GM15510 (cell line): ENCODE measurements around the gene SHMT1.

Experiments
- POLR2A ChIP-seq: IDR thresholded peaks from 3 replicates; pipeline ENCODE4 v1.6.1; 2011; ENCODE audit warnings: borderline replicate concordance; ENCODE audit not compliant: insufficient read length; ENCODE audit errors: extremely low read depth

SHMT1 gene

GRCh38 chr17:18363101-18364049, at the start of gene SHMT1:
Gene SHMT1, minus strand, starts transcription at chr17:18363550. Its CDS starts 7,569 bp downstream, at chr17:18355981.
- peak; percentile 88 for TF ChIP-seq POLR2A

GRCh38 chr17:18382441-18383078, 19.2 kb upstream of the SHMT1 start:
- no peak for TF ChIP-seq POLR2A

DNA sequence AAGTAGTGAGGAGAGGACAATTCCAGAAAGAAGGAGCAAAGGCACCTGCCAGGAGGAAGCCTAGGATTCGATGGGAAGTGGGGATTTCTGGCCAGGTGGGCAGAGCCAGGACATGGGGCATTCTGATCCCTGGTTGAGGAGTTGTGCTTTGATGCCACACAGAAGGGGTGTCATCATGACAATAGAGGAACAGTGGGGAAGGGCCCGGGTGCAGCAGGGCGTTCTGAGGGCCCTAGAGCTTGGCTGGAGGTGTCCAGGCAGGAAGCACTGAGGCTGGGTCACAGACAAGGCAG, 18.5 kb upstream of the SHMT1 start:
- TF ChIP-seq POLR2A = no peak

DNA sequence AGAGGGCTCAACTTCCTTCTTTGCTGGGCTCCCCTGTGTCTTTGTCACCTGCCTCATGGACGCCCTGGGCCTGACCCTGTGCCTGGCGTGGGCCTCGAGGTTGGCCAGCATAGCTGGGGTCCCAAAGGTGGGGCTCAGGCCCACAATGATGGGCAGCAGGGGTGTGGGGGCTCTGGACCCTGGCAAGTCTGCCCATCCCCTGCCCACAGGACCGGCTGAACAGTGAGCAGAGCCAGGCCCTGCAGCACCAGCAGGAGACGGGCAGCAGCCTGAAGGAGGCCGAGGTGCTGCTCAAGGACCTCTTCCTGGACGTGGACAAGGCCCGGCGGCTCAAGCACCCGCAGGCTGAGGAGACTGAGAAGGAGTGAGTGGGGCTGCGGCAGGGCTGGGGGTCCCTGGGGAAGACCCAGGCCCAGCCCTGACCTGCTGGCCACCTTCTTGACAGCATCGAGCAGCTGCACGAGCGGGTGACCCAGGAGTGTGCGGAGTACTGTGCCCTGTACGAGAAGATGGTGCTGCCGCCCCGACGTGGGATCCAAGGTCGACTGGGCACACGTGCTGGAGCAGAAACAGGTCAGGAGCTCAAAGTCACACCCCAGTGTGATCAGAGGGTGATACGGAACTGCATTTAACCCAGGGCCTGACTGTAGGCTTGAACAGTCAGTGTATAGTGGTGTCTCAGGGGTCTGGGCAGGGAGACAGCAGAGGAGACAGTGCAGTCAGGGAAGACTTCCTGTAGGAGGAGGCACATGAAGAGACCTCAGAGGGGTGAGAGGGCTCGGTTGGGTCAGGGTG, 18.0 kb upstream of the SHMT1 start:
- TF ChIP-seq POLR2A = no peak

DNA sequence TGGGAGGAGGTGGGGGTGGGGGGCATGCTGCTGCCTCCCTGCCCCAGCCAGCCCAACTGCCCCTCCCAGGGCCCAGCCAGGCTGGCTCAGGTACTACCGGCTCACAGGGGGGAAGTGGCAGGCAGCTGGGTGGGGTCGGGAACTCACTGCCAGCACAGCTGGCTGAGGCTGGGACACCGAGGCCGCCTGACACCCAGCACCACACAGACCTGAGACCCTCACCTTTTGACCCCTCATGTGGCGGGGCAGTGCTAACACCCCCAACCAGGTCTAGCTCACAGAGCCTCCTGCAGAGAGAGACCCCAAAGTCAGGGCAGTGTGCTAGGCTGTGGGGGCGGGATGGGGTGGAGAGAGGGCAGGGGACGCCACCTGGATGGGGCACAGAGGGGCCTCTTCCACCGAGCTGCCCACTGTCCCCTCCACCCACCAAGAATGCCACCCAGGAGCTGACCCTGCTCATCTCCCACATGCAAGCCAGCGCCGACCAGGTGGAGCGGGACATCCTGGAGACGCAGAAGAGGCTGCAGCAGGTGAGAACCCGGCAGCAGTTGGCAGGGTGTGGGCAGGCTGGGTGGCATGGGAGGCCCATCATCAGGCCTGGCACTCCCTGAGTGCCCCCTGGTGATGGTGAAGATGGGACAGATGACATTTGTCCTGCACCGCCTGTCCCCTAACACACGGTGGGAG, 17.3 kb upstream of the SHMT1 start:
- TF ChIP-seq POLR2A = no peak

- TF ChIP-seq POLR2A = no peak
These were observed 16.1 kb upstream of the SHMT1 start for GRCh38 chr17:18379246-18380146.

DNA sequence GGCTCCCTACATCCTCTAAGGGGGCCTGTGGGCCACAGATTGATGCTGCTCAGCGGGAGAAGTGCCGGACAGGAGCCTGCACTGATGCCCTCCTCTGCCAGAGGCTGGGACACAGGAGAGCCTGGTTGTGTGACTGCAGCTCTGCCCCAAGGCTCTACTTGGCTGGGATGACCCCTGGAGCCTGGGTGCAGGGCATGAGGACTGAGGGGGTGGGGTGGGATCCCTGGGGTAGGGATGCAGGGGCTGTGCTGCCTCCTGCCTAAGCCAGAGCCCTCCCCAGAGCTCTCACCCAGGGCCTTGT, 14.8 kb upstream of the SHMT1 start:
- no peak for TF ChIP-seq POLR2A

- TF ChIP-seq POLR2A = no peak
These were observed 14.3 kb upstream of the SHMT1 start, which contains the start of gene EVPLL for GRCh38 chr17:18377437-18378204. Gene EVPLL, plus strand, starts transcription at chr17:18377778. Its CDS starts 3,160 bp downstream, at chr17:18380938.

DNA sequence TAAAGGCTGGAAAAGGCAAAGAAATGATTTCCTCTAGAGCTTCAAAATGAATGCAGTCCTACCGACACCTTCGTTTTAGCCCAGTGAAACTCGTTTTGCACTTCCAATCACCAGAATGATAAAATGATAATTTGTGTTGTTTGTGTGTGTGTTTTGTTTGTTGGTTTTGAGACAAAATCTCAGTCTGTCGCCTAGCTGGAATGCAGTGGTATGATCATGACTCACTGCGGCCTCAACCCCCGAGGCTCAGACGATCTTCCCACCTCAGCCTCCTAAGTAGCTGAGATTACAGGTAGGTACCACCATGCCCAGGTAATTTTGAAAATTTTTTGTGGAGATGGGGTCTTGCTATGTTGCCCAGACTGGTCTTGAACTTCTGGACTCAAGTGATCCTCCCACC, 10.9 kb upstream of the SHMT1 start:
- TF ChIP-seq POLR2A = no peak

- no peak for TF ChIP-seq POLR2A
These were observed 8.1 kb upstream of the SHMT1 start for GRCh38 chr17:18371455-18371854.

- no peak for TF ChIP-seq POLR2A
These were observed 7.4 kb upstream of the SHMT1 start for GRCh38 chr17:18370761-18371160.

GRCh38 chr17:18368946-18369345, 5.6 kb upstream of the SHMT1 start:
- no peak for TF ChIP-seq POLR2A

DNA sequence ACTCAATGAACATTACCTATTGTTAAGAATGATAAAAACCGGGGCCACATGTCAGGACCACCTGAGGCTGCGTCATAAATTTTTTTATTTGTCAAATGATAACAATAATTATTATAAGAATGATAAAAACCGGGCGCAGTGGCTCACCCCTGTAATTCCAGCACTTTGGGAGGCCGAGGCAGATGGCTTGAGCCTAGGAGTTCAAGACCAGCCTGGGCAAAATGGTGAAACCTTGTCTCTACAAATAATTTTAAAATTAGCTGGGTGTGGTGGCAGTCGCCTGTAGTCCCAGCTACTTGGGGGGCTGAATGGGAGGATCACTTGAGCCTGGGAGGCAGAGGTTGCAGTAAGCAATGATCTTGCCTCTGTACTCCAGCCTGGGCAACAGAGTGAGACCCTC, 816 bp upstream of the SHMT1 start:
- no peak for TF ChIP-seq POLR2A
